ENCODE measurements around the gene USP49.

DNA sequence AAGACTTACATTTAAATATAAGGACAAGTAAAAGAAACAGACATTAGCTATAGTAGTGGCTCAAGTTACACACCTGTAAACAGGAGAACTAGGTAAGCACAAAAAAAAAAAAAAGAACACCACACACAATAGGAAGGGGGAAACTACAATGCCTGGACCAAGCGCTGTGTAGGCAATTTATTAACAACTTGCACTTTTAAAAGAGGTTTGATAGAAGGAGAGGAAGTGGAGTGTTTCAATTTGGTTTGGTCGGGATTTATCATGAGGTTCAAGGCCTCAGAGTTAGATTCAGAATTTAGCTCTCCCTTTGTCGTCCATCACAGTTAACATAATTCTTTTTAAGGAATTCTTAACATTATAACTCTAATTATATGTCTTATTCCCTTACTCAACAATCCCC is 1.1 kb upstream of the USP49 start:
- TF ChIP-seq, protein P1, sequence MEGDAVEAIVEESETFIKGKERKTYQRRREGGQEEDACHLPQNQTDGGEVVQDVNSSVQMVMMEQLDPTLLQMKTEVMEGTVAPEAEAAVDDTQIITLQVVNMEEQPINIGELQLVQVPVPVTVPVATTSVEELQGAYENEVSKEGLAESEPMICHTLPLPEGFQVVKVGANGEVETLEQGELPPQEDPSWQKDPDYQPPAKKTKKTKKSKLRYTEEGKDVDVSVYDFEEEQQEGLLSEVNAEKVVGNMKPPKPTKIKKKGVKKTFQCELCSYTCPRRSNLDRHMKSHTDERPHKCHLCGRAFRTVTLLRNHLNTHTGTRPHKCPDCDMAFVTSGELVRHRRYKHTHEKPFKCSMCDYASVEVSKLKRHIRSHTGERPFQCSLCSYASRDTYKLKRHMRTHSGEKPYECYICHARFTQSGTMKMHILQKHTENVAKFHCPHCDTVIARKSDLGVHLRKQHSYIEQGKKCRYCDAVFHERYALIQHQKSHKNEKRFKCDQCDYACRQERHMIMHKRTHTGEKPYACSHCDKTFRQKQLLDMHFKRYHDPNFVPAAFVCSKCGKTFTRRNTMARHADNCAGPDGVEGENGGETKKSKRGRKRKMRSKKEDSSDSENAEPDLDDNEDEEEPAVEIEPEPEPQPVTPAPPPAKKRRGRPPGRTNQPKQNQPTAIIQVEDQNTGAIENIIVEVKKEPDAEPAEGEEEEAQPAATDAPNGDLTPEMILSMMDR (IDR thresholded peaks at IDR 0.05; ENCODE audit: insufficient read depth, low read length, poor library complexity, severe bottlenecking): no peak
- no peak for TF ChIP-seq EZH2phosphoT487 (conservative IDR thresholded peaks at IDR 0.05; ENCODE audit: low read length)

All from SU-DHL-6 (cell line).